Mesothelial cell of epicardium (in vitro differentiated cells): Measurements from ENCODE around the gene LACTB. TPM values are rescaled to one million over a fixed set of nuclear protein-coding genes. Genes with fewer than 3 reads are reported as not detected.
A peak's percentile ranks its signal among the peaks of the same experiment; 100 is the strongest.

Experiments used
- DNase-seq, 2 experiments: peaks; one replicate each; pipeline ENCODE4 v3.0.0; 2021; ENCODE audit warnings: low spot score in 2 of 2; ENCODE audit not compliant: unreplicated experiment in 2 of 2
- H3K27ac Mint-ChIP-seq: 2 replicates; pipeline ENCODE4 v1.8.0; 2021; ENCODE audit warnings: mixed read lengths
- H3K27me3 Mint-ChIP-seq: 2 replicates; pipeline ENCODE4 v1.8.0; 2021; ENCODE audit warnings: low read depth, mixed read lengths
- H3K36me3 Mint-ChIP-seq: 2 replicates; pipeline ENCODE4 v1.8.0; 2021; ENCODE audit warnings: mixed read lengths
- H3K4me1 Mint-ChIP-seq: 2 replicates; pipeline ENCODE4 v1.8.0; 2021; ENCODE audit warnings: mixed read lengths
- H3K4me3 Mint-ChIP-seq: 2 replicates; pipeline ENCODE4 v1.8.0; 2021; ENCODE audit warnings: mild to moderate bottlenecking, moderate library complexity, mixed read lengths
- H3K9me3 Mint-ChIP-seq: 2 replicates; pipeline ENCODE4 v1.8.0; 2021; ENCODE audit warnings: mixed read lengths
- CTCF ChIP-seq: fragments of 200-600 bp; sonication (generic); IDR thresholded peaks from one replicate; pipeline ENCODE4 v1.5.0; 2021; ENCODE audit warnings: antibody characterized with exemption; ENCODE audit not compliant: unreplicated experiment
- total RNA-seq: library from RNA; stranded (reverse); gene quantifications from 3 replicates; pipeline ENCODE4 v1.2.1, GENCODE V29; 2021

LACTB gene, protein sequence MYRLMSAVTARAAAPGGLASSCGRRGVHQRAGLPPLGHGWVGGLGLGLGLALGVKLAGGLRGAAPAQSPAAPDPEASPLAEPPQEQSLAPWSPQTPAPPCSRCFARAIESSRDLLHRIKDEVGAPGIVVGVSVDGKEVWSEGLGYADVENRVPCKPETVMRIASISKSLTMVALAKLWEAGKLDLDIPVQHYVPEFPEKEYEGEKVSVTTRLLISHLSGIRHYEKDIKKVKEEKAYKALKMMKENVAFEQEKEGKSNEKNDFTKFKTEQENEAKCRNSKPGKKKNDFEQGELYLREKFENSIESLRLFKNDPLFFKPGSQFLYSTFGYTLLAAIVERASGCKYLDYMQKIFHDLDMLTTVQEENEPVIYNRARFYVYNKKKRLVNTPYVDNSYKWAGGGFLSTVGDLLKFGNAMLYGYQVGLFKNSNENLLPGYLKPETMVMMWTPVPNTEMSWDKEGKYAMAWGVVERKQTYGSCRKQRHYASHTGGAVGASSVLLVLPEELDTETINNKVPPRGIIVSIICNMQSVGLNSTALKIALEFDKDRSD
- total RNA-seq = 7.6 to 9.0 TPM (median 8.2 TPM) in 3 replicates

DNA sequence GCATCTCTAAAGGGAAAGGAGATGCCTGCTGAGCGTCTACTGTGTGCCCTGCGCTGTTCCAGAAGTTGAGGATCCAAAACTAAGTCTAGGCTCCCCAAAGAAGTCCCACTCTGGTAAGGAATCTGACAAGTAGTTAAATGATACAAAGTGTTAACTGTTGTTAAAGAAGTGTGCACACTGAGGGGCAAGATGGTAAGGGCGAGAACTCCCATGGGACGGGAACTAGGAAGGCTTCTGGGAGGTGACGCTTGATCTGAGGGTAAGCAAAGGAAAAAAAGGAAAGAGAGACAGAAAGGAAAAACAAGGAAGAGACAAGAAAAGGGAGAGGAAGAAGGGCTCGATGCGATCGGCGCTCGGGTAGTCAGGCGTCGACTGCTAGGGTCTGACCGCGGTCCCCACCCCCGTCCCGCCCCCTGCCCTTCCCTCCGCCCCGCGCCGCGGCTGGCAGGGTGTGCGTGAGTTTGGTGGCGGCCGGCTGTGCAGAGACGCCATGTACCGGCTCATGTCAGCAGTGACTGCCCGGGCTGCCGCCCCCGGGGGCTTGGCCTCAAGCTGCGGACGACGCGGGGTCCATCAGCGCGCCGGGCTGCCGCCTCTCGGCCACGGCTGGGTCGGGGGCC, at the start of gene LACTB:
Gene LACTB (plus strand): TSS at position 480 of the 620 bp plus-strand sequence. CDS start 11 bp downstream, at position 491.
- no peak for TF ChIP-seq CTCF
- peak within 1 kb of the TSS; percentile 80 for H3K4me3 Mint-ChIP-seq
- H3K4me1 Mint-ChIP-seq = peaks cover 9% of the 10 kb centered on the region

DNA sequence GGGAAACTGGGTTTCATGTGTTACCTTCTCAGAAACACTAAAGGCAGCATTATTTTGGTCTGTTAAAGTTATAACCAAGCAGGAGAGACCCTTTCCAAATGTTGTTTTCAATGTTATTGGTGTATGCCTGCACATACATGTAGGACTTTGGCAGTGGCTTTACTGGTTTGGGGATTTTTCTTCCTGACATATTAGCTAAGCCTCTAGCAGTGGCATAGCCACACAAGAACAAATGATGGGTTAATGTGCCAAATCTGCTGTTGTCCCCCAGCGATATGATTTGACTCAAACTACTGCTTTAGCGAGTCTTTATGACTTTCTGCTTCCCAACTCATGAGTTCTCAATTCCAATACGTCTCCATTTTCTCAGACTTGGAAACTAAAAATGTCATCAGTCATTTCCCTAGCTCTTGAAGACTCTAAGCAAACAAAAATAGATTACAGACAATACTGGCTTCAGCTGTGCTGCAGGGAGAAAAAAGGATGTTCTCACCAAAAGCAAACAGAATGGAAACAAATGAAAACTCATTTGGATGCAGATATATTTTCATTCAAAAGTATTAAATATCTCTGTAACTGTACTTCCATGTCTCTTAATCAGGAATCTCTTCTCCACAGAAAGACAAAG, 49.5 kb upstream of the LACTB start:
- H3K4me1 Mint-ChIP-seq = peaks cover 46% of the 10 kb centered on the region
- no peaks in the 10 kb centered on the region for H3K27me3 Mint-ChIP-seq
- H3K4me3 Mint-ChIP-seq = no peak overlapping the region
- DNase-seq = no peak
- H3K27ac Mint-ChIP-seq = no peak overlapping the region
- H3K9me3 Mint-ChIP-seq = no peaks in the 10 kb centered on the region
- TF ChIP-seq CTCF = no peak
- peaks cover 36% of the 10 kb centered on the region for H3K36me3 Mint-ChIP-seq

More for the DNA sequence above, at the start of gene LACTB:
- Mint-ChIP-seq H3K36me3 (peaks cover 7% of the 10 kb centered on the region), H3K27me3 (no peaks in the 10 kb centered on the region), H3K27ac (peak within 1 kb of the TSS; percentile 86), H3K9me3 (peaks cover 13% of the 10 kb centered on the region)
- peak; percentile 71 to 78 for DNase-seq

- no peak overlapping the region for H3K4me3 Mint-ChIP-seq
- peaks cover 54% of the 10 kb centered on the region for H3K4me1 Mint-ChIP-seq
- no peak for DNase-seq
- H3K9me3 Mint-ChIP-seq = no peaks in the 10 kb centered on the region
- H3K36me3 Mint-ChIP-seq = peaks cover 33% of the 10 kb centered on the region
- H3K27ac Mint-ChIP-seq = no peak overlapping the region
- TF ChIP-seq CTCF = no peak
- peaks cover 1% of the 10 kb centered on the region for H3K27me3 Mint-ChIP-seq
Observed at GRCh38 chr15:63072809-63073277, 48.8 kb upstream of the LACTB start.

- H3K27me3 Mint-ChIP-seq = peaks cover 1% of the 10 kb centered on the region
- no peak for TF ChIP-seq CTCF
- no peak for DNase-seq
- peak overlapping the region; percentile 74 for H3K27ac Mint-ChIP-seq
- H3K36me3 Mint-ChIP-seq = peaks cover 25% of the 10 kb centered on the region
- no peaks in the 10 kb centered on the region for H3K9me3 Mint-ChIP-seq
- peaks cover 61% of the 10 kb centered on the region for H3K4me1 Mint-ChIP-seq
- H3K4me3 Mint-ChIP-seq = no peak overlapping the region
Observed at GRCh38 chr15:63073497-63074172, 48.0 kb upstream of the LACTB start.
